Right renal cortex interstitium (tissue), 3 donors: ENCODE measurements around the gene ADSS2. TPM values are rescaled to one million over a fixed set of nuclear protein-coding genes. Genes with fewer than 3 reads are reported as not detected.
"Not testable (repeated sequence)": the region's sequence is repeated elsewhere in the genome, so short reads cannot be mapped to it uniquely, and the experiment has no call there.

Experiments
- DNase-seq, 3 donors: peaks; one replicate each; pipeline ENCODE4 v3.0.0-alpha.2; 2013; ENCODE audit warnings: low read depth in 3 of 3, low spot score in 2 of 3
- polyA plus RNA-seq, 3 donors: library from polyadenylated mRNA; unstranded; fragments of 120-200 nt; gene quantifications; one replicate each; pipeline ENCODE4 v1.2.1, GENCODE V29; 2013; ENCODE audit not compliant: insufficient read length in 3 of 3

ADSS2 gene
- polyA plus RNA-seq, 3 donors = 61.0 to 64.6 (median 63.3) TPM

DNA sequence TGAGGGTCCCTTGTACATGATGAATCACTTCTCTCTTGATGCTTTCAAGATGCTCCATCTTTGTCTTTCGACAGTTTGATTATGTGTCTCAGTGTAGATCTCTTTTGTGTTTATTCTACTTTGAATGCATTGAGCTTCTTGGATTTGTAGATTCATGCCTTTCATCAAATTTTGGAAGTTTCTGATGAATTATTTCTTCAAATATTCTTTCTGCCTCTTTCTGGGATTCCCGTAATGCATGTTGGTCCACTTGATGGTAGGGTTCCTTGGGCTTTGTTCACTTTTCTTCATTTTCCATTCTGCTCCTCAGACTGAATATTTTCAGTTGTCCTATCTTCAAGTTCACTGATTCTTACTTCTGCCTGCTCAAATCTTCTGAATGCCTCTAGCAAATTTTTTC is 50.7 kb downstream of the ADSS2 start:
- DNase-seq = no peak

GRCh38 chr1:244397131-244397530 is 54.6 kb downstream of the ADSS2 start:
- no peak for DNase-seq

DNA sequence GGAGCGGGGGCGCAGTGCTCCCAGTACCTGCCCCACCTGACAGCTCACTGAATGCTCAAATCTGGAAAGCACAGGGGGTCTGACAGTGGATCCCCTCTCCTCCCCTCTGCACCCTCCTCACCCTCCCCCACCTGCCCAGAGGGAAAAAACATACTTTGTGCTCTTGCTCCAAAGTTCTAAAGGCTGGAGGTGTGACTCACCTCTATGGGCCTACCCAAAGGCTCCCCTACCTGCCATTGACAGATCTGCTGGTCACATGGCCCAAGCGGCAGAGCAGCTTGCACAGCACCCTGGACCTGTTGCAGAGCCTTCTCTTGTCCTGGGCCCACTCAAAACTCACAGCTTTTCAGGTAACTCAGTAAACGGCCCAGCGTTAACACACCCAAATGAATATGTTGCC is 55.7 kb downstream of the ADSS2 start:
- no peak for DNase-seq

DNA sequence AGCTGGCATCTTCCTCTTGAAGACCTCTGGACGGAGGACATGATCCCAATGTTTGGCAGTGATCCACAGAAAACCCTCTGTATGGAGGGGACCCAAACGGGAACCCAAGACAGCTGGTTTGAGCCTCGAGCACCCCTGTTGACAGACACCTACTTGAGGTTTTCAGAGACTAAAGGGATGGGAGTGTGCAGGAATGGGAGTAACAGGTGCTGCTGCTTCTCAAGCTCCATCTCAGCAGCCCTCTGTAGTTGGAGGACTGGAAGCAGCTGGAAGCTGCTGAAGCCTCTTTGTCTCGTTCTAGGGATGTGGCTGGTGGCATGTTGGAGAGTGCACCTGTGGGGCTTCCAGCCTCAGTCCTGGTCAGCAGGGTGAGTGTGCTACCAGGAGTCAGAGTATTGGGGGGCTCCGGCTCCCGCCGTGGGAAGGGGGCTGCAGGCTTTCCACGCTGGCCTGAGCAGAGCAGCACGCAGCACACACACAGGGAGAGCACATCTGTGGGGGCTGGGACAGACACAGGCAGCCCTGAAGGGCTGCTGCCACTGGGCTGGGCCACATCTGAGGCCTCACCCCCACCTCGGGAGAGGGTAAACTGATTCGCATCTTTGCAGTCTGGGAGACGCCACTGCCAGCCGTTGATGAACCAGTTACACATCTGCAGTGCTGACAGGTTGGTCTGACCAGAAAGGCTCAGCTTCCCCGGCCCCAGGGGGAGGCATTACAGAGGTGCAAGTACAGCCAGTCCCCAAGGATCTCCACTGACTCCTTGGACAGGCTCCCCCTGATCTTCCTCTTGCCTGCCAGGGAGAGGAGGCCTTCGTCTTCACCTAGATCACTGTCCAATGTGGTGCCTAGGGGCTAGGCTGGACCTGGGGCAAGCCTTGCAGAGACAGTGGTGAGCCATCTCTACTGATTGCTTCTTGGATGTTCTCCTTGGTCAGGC is 56.6 kb downstream of the ADSS2 start:
- DNase-seq = no peak

DNA sequence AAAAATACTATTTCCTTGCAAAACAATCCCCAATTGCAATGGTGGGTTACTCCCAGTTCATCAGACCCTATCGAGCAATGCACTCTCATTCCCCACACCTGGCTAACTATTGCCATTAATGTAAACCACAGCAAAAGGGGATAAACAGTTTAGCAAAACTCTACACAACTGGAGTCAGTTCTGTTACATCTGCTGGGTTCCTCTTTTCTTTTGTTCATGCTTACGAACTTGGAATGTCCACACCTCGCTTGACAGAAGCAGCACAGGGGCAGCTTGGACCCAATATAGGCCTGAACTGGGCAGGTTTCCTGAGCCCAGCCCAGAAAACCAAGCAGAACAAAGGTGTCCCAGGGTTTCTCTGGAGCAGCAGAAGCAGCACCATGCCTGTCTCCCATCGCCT is 57.4 kb downstream of the ADSS2 start:
- DNase-seq = no peak

- no peak for DNase-seq
Measured at GRCh38 chr1:244393604-244394176, 58.0 kb downstream of the ADSS2 start.

- no peak for DNase-seq
Measured at GRCh38 chr1:244391761-244392160, 59.9 kb downstream of the ADSS2 start.

DNA sequence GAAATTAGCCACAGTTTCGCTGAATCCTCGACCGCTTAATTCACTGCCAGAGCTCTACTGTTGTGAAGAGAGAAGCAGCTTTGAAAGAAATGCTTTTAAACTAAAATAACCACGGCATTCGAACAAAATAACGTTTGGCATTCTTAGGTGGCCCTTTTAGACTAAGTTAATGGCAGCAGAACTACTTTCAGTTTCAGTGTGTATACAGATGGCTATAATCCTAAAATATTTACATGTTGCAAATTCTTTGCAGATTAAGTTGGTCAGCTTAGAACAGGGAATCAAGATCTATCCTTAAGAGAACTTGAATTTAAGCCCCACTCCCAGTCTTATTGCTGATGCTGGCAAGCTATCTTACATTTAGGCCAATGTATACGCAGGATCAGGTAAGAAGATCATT is 62.7 kb downstream of the ADSS2 start:
- no peak for DNase-seq

DNA sequence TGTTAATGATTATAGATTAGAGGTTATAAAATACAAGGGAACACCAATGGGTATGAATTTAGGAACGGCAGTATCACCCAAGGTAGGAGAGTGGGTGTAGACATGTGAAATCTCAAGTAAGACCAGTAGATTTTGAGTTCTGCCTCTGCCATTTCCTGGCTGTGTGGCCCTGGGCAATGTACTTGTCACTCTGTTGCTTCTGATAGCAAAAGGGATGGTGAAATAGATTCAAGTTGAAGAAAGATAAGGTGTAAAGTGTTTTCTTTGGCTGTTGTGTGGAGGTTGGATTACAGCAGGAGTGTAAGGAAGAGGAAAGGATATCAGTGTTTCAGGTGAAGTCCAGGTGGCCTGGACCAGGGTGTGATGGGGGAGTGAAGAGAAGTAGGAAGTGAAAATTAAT is 64.3 kb downstream of the ADSS2 start:
- DNase-seq = no peak

DNA sequence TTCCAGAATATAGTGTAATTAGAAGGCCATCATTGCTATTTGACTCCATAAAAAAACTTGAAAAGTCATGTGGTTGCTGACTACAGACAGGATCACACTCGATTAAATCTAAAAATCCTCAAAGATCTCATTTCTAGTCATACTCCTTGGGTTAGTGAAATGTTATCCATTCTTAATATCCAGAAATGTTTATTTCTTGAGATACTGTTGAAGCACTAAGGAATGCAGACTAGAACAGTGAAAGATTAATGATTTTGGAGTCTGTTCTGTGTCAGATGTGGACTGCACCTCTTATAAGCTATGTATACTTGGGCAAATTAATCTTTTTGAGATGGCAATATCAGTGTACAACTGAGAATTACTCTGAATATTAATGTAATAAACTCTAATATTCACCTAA is 65.1 kb downstream of the ADSS2 start:
- no peak for DNase-seq

GRCh38 chr1:244384066-244384465 is 67.6 kb downstream of the ADSS2 start:
- DNase-seq = no peak

DNA sequence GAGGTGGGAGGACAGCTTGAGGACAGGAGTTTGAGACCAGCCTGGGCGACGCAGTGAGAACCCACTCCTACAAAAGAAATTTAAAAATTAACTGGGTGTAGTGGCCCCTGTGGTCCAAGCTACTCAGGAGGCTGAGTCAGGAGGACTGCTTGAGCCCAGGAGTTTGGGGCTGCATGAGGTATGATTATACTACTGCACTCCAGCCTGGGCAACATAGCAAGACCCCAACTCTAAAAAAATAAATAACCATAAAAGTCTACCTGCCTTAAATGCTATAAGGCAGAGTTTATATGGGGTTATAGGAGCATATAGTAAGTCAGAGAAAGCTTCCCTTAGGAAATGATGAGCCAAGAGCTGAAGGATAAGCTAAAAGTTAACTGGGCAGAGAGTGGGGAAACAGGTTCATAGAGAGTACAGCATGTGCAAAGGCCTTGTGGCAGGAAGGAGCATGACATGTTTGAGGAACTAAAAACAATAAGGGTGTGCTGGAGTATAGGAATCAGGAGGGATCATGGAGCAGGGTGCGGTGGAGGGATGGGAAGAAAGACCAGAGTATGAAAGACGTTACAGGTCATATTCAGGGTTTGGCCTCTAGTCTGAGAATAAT is 68.3 kb downstream of the ADSS2 start:
- DNase-seq = no peak

- DNase-seq = no peak
Measured at GRCh38 chr1:244381878-244382565, 69.7 kb downstream of the ADSS2 start.

GRCh38 chr1:244376126-244376525 is 75.6 kb downstream of the ADSS2 start:
- DNase-seq = no peak

DNA sequence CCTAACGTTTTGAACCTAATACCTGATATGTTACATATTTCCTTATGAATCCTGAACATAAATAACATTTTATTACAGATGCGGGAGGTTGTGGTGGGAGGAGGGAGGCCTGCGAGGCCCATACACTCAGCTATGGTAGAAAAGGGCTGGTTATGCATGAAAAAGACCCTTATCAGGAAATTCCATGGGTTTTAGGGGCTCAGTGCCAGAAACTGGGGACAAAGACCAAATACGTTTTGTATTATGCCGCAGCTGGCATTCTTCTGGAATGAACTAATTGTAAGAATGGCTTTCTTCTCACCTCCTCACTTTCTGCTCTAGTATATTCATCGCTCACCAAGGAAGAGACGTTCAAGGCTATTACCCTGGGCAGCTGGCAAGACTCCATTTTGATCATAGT is 76.7 kb downstream of the ADSS2 start:
- DNase-seq = no peak

- DNase-seq = not testable (repeated sequence)
Measured at GRCh38 chr1:244374484-244374883, 77.2 kb downstream of the ADSS2 start.

GRCh38 chr1:244371242-244372141 is 80.2 kb downstream of the ADSS2 start:
- DNase-seq = no peak

DNA sequence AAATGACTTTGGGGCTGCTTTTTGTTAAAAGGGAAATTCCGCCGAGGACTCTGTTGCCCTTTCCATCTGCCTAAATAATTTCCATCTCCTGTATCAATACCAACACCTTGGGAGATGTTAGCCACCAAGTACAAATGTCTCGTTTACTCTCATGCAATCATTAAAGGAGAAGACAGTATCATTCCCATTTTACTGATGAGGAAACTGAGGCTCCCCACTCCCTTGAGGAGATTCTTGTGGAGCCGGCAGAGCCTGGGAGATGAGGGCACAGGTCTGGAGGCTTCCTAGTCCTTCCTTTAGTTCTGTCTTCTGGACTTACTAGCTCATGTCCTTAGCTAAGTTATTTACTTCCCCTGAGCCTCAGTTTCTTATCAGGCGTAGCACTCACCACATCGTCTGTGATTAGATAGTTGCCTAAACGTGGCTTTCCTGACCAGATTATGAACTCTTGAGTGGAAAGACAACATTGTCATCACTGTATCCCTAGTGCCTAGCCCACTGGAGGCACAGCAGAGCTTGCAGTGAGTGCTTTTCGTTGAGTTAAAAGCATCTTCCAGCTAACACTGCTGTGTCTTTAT is 81.6 kb downstream of the ADSS2 start:
- DNase-seq = no peak

- no peak for DNase-seq
Measured at GRCh38 chr1:244369256-244370057, 82.3 kb downstream of the ADSS2 start.
